ENCODE measurements around the gene TBCE. TPM values are rescaled to one million over a fixed set of nuclear protein-coding genes. Genes with fewer than 3 reads are reported as not detected.

The TBCE gene
- total and polyA plus RNA-seq, 2 donors (not counting 1 experiment from before 2014, with no cell fraction given) = 31.4 to 46.9 TPM

DNA sequence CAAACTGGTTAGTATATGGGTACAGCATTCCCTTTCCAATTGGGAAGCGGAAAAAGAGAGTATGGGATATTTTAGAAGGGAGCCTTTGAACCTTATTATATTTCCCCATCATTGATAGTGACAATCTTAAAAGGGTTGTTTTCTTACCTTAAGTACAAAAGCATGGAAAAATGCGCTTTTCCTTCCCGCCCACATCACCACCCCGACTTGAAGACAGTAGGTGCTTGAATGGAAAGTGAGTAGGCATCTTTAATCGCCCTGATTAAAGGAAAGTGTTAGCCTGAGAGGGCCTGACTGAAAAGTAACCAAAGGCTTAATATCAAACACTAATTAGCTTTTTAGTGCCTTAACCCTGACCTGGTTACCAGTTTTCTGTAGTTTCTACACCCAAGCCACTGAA lies 23.5 kb upstream of the TBCE start:
- Histone ChIP-seq H3K4me2 (ENCODE audit: extremely low read depth, insufficient read depth, low read length) (no peak overlapping the region), H3K9ac (ENCODE audit: insufficient read depth, low read length) (no peak overlapping the region), H3K36me3 (ENCODE audit: control insufficient read depth, insufficient read depth, low read length) (no peaks in the 10 kb centered on the region), H3K79me2 (ENCODE audit: control insufficient read depth, insufficient read depth, low read length) (no peaks in the 10 kb centered on the region), H3K4me1 (ENCODE audit: control insufficient read depth, extremely low read depth, insufficient read depth, low read length) (no peaks in the 10 kb centered on the region), H2AFZ (ENCODE audit: low read length) (no peak overlapping the region), H3K27ac (ENCODE audit: insufficient read depth, low read length) (no peak overlapping the region), H3K27me3 (ENCODE audit: control insufficient read depth, insufficient read depth, low read length) (no peaks in the 10 kb centered on the region), H3K9me3 (ENCODE audit: control insufficient read depth, insufficient read depth, low read depth, low read length) (no peaks in the 10 kb centered on the region), H3K4me3 (replicated peaks in 1 of 4; ENCODE audit: control extremely low read depth in 1 of 4, insufficient read depth in 1 of 4, low read depth in 3 of 4, low read length in 4 of 4) (no peak overlapping the region), H4K20me1 (ENCODE audit: control insufficient read depth, extremely low read depth, insufficient read depth, low read length) (no peaks in the 10 kb centered on the region)
- TF ChIP-seq CTCF (conservative IDR thresholded peaks at IDR 0.05 in 1 of 2, IDR thresholded peaks at IDR 0.05 in 1 of 2; ENCODE audit: low read depth in 1 of 2, low read length in 2 of 2) (no peak), EZH2 (IDR thresholded peaks at IDR 0.05; ENCODE audit: low read length, missing control alignments) (no peak)
- DNase-seq (ENCODE audit: low read depth in 2 of 2) = no peak

DNA sequence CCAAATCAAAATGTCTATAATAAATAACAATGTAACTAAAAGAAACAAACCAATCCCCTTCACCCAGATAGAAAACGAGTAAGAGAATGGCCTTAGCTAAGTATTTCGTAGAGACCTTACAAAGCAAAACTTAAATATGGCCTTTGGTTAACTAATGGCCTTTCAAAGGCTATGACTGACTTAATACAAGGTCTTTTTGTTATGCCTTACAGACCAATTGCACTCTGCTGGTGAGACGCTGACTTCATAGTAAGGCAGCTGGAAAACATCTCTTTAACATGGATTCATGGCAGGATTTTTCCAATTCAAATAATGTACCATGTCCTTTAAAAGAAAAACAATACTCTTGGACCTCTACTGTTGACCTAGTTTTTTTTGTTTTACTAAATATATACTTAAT lies 15.8 kb upstream of the TBCE start:
- Histone ChIP-seq H3K4me2 (ENCODE audit: extremely low read depth, insufficient read depth, low read length) (no peak overlapping the region), H4K20me1 (ENCODE audit: control insufficient read depth, extremely low read depth, insufficient read depth, low read length) (no peaks in the 10 kb centered on the region), H3K27me3 (ENCODE audit: control insufficient read depth, insufficient read depth, low read length) (no peaks in the 10 kb centered on the region), H3K4me3 (replicated peaks in 1 of 4; ENCODE audit: control extremely low read depth in 1 of 4, insufficient read depth in 1 of 4, low read depth in 3 of 4, low read length in 4 of 4) (no peak overlapping the region), H3K27ac (ENCODE audit: insufficient read depth, low read length) (no peak overlapping the region), H3K9me3 (ENCODE audit: control insufficient read depth, insufficient read depth, low read depth, low read length) (no peaks in the 10 kb centered on the region), H3K4me1 (ENCODE audit: control insufficient read depth, extremely low read depth, insufficient read depth, low read length) (no peaks in the 10 kb centered on the region), H2AFZ (ENCODE audit: low read length) (no peak overlapping the region), H3K9ac (ENCODE audit: insufficient read depth, low read length) (no peak overlapping the region), H3K36me3 (ENCODE audit: control insufficient read depth, insufficient read depth, low read length) (no peaks in the 10 kb centered on the region), H3K79me2 (ENCODE audit: control insufficient read depth, insufficient read depth, low read length) (no peaks in the 10 kb centered on the region)
- no peak for TF ChIP-seq EZH2 (IDR thresholded peaks at IDR 0.05; ENCODE audit: low read length, missing control alignments)
- no peak for TF ChIP-seq CTCF (conservative IDR thresholded peaks at IDR 0.05 in 1 of 2, IDR thresholded peaks at IDR 0.05 in 1 of 2; ENCODE audit: low read depth in 1 of 2, low read length in 2 of 2)
- no peak for DNase-seq (ENCODE audit: low read depth in 2 of 2)

GRCh38 chr1:235351898-235352297 lies 15.3 kb upstream of the TBCE start:
- Histone ChIP-seq H4K20me1 (ENCODE audit: control insufficient read depth, extremely low read depth, insufficient read depth, low read length) (no peaks in the 10 kb centered on the region), H3K9ac (ENCODE audit: insufficient read depth, low read length) (no peak overlapping the region), H3K27me3 (ENCODE audit: control insufficient read depth, insufficient read depth, low read length) (no peaks in the 10 kb centered on the region), H3K79me2 (ENCODE audit: control insufficient read depth, insufficient read depth, low read length) (no peaks in the 10 kb centered on the region), H3K9me3 (ENCODE audit: control insufficient read depth, insufficient read depth, low read depth, low read length) (no peaks in the 10 kb centered on the region), H3K36me3 (ENCODE audit: control insufficient read depth, insufficient read depth, low read length) (no peaks in the 10 kb centered on the region), H3K4me2 (ENCODE audit: extremely low read depth, insufficient read depth, low read length) (no peak overlapping the region), H3K4me3 (replicated peaks in 1 of 4; ENCODE audit: control extremely low read depth in 1 of 4, insufficient read depth in 1 of 4, low read depth in 3 of 4, low read length in 4 of 4) (no peak overlapping the region), H3K4me1 (ENCODE audit: control insufficient read depth, extremely low read depth, insufficient read depth, low read length) (no peaks in the 10 kb centered on the region), H2AFZ (ENCODE audit: low read length) (no peak overlapping the region), H3K27ac (ENCODE audit: insufficient read depth, low read length) (no peak overlapping the region)
- no peak for TF ChIP-seq EZH2 (IDR thresholded peaks at IDR 0.05; ENCODE audit: low read length, missing control alignments)
- no peak for TF ChIP-seq CTCF (conservative IDR thresholded peaks at IDR 0.05 in 1 of 2, IDR thresholded peaks at IDR 0.05 in 1 of 2; ENCODE audit: low read depth in 1 of 2, low read length in 2 of 2)
- DNase-seq (ENCODE audit: low read depth in 2 of 2) = no peak
